ENCODE measurements around the gene FAM216A. TPM values are rescaled to one million over a fixed set of nuclear protein-coding genes. Genes with fewer than 3 reads are reported as not detected.

Gene FAM216A
- total and polyA plus RNA-seq, 9 of the 15 experiments (the other 6 are each of a cell fraction or from before 2014, with no cell fraction given) = 17.2 to 96.9 (median 48.5) TPM

DNA sequence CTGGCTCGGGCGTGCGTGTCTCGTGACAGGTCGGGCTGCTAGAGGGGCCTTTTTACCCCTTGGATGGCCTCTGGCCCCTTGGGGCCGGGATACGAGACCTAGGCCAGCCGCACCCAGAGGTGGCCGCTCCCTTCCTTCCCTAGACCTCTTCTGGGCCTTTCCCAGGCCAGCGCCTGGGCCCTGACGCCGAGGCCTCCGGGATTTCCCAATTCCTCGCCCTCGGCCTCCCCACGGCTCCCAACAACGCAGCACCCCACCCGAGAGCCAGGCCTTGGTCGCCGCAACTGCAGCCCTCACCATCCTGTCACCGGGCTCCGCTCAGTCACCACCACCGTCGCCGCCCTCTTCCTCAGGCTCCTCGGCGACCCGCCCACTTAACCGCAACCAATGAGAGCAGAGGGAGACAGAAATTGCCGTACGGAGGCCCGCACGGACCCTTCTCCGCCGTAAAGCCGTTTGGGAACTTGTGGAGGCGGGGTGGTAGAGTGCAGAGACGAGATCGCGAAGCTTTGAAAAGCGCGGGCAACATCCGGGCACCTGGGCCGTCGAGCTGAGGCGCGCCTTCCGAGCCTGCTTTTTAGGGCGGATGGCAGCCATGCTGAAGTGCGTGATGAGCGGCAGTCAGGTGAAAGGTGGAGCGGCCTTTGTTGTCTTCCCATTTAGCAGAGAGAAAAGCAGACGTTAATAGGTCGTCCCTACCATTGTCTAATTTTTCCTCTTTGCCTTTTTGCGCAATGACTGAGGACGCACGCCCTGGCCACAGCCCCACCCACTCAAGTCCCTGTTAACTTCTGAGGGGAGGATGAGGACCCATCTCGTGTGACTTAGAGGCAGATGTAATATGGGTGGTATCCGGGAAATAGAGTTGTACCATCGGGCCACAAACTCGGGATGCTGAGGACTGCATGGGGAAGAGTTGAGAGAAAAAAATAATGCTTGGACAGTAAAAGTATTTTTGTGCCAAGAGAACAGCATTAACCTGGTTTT is 33.4 kb downstream of the FAM216A start, which contains the start of the genes RAD9B and VPS29 (continued):
- TF ChIP-seq, protein P1, sequence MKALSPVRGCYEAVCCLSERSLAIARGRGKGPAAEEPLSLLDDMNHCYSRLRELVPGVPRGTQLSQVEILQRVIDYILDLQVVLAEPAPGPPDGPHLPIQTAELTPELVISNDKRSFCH (CRISPR knock-in tag; IDR thresholded peaks at IDR 0.05) = peak; percentile 41; the same call in 1 of the 2 replicates
- TF ChIP-seq, protein P1 (tag; IDR thresholded peaks at IDR 0.05) = peak; percentile 98
- TF ChIP-seq TAF9B (IDR thresholded peaks at IDR 0.05; ENCODE audit: partially characterized antibody) = peak; percentile 88
- TF ChIP-seq MCM3 (IDR thresholded peaks at IDR 0.05) = no peak
- TF ChIP-seq, protein P2, sequence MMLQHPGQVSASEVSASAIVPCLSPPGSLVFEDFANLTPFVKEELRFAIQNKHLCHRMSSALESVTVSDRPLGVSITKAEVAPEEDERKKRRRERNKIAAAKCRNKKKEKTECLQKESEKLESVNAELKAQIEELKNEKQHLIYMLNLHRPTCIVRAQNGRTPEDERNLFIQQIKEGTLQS (IDR thresholded peaks at IDR 0.05) = no peak
- TF ChIP-seq, protein P2 (CRISPR knock-in tag; conservative IDR thresholded peaks at IDR 0.05) = peak; percentile 91; the same call in 1 of the 2 replicates
- no peak for TF ChIP-seq ARHGAP35 (IDR thresholded peaks at IDR 0.05; ENCODE audit: partially characterized antibody)
- TF ChIP-seq L3MBTL2 (IDR thresholded peaks at IDR 0.05) = peak; percentile 100
- TF ChIP-seq, protein P3, sequence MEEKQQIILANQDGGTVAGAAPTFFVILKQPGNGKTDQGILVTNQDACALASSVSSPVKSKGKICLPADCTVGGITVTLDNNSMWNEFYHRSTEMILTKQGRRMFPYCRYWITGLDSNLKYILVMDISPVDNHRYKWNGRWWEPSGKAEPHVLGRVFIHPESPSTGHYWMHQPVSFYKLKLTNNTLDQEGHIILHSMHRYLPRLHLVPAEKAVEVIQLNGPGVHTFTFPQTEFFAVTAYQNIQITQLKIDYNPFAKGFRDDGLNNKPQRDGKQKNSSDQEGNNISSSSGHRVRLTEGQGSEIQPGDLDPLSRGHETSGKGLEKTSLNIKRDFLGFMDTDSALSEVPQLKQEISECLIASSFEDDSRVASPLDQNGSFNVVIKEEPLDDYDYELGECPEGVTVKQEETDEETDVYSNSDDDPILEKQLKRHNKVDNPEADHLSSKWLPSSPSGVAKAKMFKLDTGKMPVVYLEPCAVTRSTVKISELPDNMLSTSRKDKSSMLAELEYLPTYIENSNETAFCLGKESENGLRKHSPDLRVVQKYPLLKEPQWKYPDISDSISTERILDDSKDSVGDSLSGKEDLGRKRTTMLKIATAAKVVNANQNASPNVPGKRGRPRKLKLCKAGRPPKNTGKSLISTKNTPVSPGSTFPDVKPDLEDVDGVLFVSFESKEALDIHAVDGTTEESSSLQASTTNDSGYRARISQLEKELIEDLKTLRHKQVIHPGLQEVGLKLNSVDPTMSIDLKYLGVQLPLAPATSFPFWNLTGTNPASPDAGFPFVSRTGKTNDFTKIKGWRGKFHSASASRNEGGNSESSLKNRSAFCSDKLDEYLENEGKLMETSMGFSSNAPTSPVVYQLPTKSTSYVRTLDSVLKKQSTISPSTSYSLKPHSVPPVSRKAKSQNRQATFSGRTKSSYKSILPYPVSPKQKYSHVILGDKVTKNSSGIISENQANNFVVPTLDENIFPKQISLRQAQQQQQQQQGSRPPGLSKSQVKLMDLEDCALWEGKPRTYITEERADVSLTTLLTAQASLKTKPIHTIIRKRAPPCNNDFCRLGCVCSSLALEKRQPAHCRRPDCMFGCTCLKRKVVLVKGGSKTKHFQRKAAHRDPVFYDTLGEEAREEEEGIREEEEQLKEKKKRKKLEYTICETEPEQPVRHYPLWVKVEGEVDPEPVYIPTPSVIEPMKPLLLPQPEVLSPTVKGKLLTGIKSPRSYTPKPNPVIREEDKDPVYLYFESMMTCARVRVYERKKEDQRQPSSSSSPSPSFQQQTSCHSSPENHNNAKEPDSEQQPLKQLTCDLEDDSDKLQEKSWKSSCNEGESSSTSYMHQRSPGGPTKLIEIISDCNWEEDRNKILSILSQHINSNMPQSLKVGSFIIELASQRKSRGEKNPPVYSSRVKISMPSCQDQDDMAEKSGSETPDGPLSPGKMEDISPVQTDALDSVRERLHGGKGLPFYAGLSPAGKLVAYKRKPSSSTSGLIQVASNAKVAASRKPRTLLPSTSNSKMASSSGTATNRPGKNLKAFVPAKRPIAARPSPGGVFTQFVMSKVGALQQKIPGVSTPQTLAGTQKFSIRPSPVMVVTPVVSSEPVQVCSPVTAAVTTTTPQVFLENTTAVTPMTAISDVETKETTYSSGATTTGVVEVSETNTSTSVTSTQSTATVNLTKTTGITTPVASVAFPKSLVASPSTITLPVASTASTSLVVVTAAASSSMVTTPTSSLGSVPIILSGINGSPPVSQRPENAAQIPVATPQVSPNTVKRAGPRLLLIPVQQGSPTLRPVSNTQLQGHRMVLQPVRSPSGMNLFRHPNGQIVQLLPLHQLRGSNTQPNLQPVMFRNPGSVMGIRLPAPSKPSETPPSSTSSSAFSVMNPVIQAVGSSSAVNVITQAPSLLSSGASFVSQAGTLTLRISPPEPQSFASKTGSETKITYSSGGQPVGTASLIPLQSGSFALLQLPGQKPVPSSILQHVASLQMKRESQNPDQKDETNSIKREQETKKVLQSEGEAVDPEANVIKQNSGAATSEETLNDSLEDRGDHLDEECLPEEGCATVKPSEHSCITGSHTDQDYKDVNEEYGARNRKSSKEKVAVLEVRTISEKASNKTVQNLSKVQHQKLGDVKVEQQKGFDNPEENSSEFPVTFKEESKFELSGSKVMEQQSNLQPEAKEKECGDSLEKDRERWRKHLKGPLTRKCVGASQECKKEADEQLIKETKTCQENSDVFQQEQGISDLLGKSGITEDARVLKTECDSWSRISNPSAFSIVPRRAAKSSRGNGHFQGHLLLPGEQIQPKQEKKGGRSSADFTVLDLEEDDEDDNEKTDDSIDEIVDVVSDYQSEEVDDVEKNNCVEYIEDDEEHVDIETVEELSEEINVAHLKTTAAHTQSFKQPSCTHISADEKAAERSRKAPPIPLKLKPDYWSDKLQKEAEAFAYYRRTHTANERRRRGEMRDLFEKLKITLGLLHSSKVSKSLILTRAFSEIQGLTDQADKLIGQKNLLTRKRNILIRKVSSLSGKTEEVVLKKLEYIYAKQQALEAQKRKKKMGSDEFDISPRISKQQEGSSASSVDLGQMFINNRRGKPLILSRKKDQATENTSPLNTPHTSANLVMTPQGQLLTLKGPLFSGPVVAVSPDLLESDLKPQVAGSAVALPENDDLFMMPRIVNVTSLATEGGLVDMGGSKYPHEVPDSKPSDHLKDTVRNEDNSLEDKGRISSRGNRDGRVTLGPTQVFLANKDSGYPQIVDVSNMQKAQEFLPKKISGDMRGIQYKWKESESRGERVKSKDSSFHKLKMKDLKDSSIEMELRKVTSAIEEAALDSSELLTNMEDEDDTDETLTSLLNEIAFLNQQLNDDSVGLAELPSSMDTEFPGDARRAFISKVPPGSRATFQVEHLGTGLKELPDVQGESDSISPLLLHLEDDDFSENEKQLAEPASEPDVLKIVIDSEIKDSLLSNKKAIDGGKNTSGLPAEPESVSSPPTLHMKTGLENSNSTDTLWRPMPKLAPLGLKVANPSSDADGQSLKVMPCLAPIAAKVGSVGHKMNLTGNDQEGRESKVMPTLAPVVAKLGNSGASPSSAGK (IDR thresholded peaks at IDR 0.05) = peak; percentile 100
- TF ChIP-seq ELF4 (CRISPR knock-in tag; IDR thresholded peaks at IDR 0.05) = peak; percentile 7; the same call in 1 of the 2 replicates
- peak; percentile 87 for TF ChIP-seq BACH1 (tag; IDR thresholded peaks at IDR 0.05)
- TF ChIP-seq, protein P4, sequence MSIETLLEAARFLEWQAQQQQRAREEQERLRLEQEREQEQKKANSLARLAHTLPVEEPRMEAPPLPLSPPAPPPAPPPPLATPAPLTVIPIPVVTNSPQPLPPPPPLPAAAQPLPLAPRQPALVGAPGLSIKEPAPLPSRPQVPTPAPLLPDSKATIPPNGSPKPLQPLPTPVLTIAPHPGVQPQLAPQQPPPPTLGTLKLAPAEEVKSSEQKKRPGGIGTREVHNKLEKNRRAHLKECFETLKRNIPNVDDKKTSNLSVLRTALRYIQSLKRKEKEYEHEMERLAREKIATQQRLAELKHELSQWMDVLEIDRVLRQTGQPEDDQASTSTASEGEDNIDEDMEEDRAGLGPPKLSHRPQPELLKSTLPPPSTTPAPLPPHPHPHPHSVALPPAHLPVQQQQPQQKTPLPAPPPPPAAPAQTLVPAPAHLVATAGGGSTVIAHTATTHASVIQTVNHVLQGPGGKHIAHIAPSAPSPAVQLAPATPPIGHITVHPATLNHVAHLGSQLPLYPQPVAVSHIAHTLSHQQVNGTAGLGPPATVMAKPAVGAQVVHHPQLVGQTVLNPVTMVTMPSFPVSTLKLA (conservative IDR thresholded peaks at IDR 0.05) = peak; percentile 44 to 76

Measured in K562 (cell line).